NT2/D1 (cell line): Measurements from ENCODE around the gene MAST1.
"Not testable (repeated sequence)": the region's sequence is repeated elsewhere in the genome, so short reads cannot be mapped to it uniquely, and the experiment has no call there.

Experiments
- DNase-seq: peaks from one replicate; pipeline ENCODE4 v3.0.0-alpha.2; 2011; ENCODE audit warnings: low read depth, low spot score
- H3K27me3 ChIP-seq: 2 replicates; pipeline ENCODE4 v1.6.0; 2011; ENCODE audit warnings: mild to moderate bottlenecking; ENCODE audit not compliant: insufficient read length, insufficient read depth
- H3K36me3 ChIP-seq: 2 replicates; pipeline ENCODE4 v1.6.1; 2011; ENCODE audit warnings: mild to moderate bottlenecking, low read length, mixed read lengths; ENCODE audit not compliant: insufficient read depth, insufficient read length
- H3K4me1 ChIP-seq: 2 replicates; pipeline ENCODE4 v1.5.1; 2011; ENCODE audit not compliant: insufficient read depth, insufficient read length
- H3K4me3 ChIP-seq: 2 replicates; pipeline ENCODE4 v1.5.1; 2011; ENCODE audit warnings: low read depth; ENCODE audit not compliant: insufficient read length
- H3K9ac ChIP-seq: 2 replicates; pipeline ENCODE4 v1.6.0; 2011; ENCODE audit warnings: low read depth; ENCODE audit not compliant: insufficient read length
- H3K9me3 ChIP-seq: 2 replicates; pipeline ENCODE4 v1.5.1; 2011; ENCODE audit warnings: mild to moderate bottlenecking, low read length; ENCODE audit not compliant: insufficient read depth
- SUZ12 ChIP-seq: IDR thresholded peaks from 2 replicates; pipeline ENCODE4 v1.6.1; 2011; ENCODE audit not compliant: insufficient read length, insufficient read depth; ENCODE audit errors: extremely low read depth
- YY1 ChIP-seq: IDR thresholded peaks from 2 replicates; pipeline ENCODE4 v1.6.1; 2011; ENCODE audit not compliant: insufficient read length, insufficient read depth
- ZNF274 ChIP-seq: IDR thresholded peaks from 2 replicates; pipeline ENCODE4 v1.6.1; 2011; ENCODE audit warnings: mild to moderate bottlenecking, low read depth, low read length

Gene MAST1

GRCh38 chr19:12797141-12797587 is 41.2 kb upstream of the MAST1 start:
- Histone ChIP-seq H3K9me3 (no peaks in the 10 kb centered on the region), H3K4me1 (peaks cover 13% of the 10 kb centered on the region), H3K9ac (no peak overlapping the region), H3K36me3 (peaks cover 29% of the 10 kb centered on the region), H3K27me3 (peaks cover 12% of the 10 kb centered on the region), H3K4me3 (no peak overlapping the region)
- TF ChIP-seq ZNF274 = no peak
- TF ChIP-seq SUZ12 = no peak
- TF ChIP-seq YY1 = no peak
- DNase-seq = no peak

GRCh38 chr19:12797607-12798006 is 40.7 kb upstream of the MAST1 start:
- H3K4me1 ChIP-seq = peaks cover 13% of the 10 kb centered on the region
- H3K36me3 ChIP-seq = peaks cover 26% of the 10 kb centered on the region
- not testable (repeated sequence) for H3K4me3 ChIP-seq, H3K9me3 ChIP-seq, H3K9ac ChIP-seq, DNase-seq
- peaks cover 12% of the 10 kb centered on the region for H3K27me3 ChIP-seq

DNA sequence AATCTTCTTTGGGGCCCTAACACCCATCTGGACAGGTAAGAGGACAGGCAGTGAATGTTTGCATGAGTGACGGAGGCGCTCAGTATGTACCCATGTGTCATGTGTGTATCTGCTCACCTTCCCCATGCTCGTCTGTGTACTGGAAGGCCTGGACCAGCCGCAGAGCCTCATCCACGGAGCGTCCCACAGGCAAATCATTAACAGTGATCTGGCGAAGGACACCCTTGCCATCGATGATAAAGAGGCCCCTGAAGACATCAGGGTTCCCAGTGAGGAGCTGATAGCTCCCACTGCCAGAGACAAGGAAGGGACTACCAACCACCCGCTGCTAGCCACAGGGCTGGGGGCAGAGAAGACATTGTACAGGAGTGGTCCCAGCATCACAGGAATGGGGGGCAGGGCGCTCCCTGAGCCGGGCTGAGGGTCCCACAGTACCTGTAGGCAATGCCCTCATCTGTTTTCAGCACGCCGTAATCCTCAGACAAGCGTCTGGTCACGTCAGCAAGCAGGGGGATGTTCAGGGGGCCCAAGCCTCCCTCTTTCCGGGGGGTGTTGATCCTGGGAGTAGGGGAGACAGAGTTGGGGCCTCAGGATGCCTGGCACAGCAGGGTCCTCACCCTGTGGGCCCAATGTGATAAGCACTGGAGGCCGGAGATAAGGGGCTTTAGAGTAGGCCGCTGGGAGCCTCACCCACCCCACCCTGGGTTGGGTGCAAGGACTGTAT is 38.4 kb upstream of the MAST1 start:
- Histone ChIP-seq H3K4me3 (no peak overlapping the region), H3K4me1 (peaks cover 10% of the 10 kb centered on the region), H3K9ac (peak overlapping the region; percentile 100), H3K36me3 (peaks cover 26% of the 10 kb centered on the region), H3K9me3 (no peaks in the 10 kb centered on the region), H3K27me3 (peaks cover 18% of the 10 kb centered on the region)
- no peak for DNase-seq
- no peak for TF ChIP-seq ZNF274
- no peak for TF ChIP-seq YY1
- TF ChIP-seq SUZ12 = no peak

- H3K4me3 ChIP-seq = peak overlapping the region; percentile 100
- no peak for DNase-seq
- H3K4me1 ChIP-seq = peaks cover 10% of the 10 kb centered on the region
- peaks cover 18% of the 10 kb centered on the region for H3K27me3 ChIP-seq
- H3K9ac ChIP-seq = peak overlapping the region; percentile 100
- peaks cover 26% of the 10 kb centered on the region for H3K36me3 ChIP-seq
- TF ChIP-seq ZNF274 (no peak), YY1 (no peak), SUZ12 (no peak)
- no peaks in the 10 kb centered on the region for H3K9me3 ChIP-seq
Observed at GRCh38 chr19:12800466-12800770, 37.9 kb upstream of the MAST1 start.

GRCh38 chr19:12800923-12801465 is 37.3 kb upstream of the MAST1 start:
- peak overlapping the region; percentile 100 for H3K9ac ChIP-seq
- H3K4me3 ChIP-seq = peak overlapping the region; percentile 100
- peaks cover 26% of the 10 kb centered on the region for H3K36me3 ChIP-seq
- H3K27me3 ChIP-seq = peaks cover 18% of the 10 kb centered on the region
- no peaks in the 10 kb centered on the region for H3K9me3 ChIP-seq
- no peak for TF ChIP-seq ZNF274
- no peak for TF ChIP-seq YY1
- no peak for TF ChIP-seq SUZ12
- DNase-seq = no peak
- peaks cover 7% of the 10 kb centered on the region for H3K4me1 ChIP-seq

- Histone ChIP-seq H3K27me3 (peaks cover 18% of the 10 kb centered on the region), H3K4me3 (peak within 1 kb of the TSS; percentile 100), H3K9ac (peak within 1 kb of the TSS; percentile 100), H3K36me3 (peaks cover 26% of the 10 kb centered on the region), H3K9me3 (no peaks in the 10 kb centered on the region), H3K4me1 (peaks cover 7% of the 10 kb centered on the region)
- no peak for DNase-seq
- no peak for TF ChIP-seq SUZ12
- TF ChIP-seq YY1 = no peak
- TF ChIP-seq ZNF274 = no peak
Observed at GRCh38 chr19:12801466-12802266, 36.6 kb upstream of the MAST1 start, which contains the start of the genes PRDX2 and THSD8. Gene PRDX2, minus strand, starts transcription at chr19:12801800. Its CDS starts 539 bp downstream, at chr19:12801261. Gene THSD8, plus strand, starts transcription at chr19:12802069. Its CDS starts 3 bp downstream, at chr19:12802072.

GRCh38 chr19:12802267-12803106 is 35.8 kb upstream of the MAST1 start:
- no peak for DNase-seq
- peak overlapping the region; percentile 100 for H3K4me3 ChIP-seq
- peak overlapping the region; percentile 44 for H3K9ac ChIP-seq
- no peaks in the 10 kb centered on the region for H3K9me3 ChIP-seq
- peaks cover 18% of the 10 kb centered on the region for H3K27me3 ChIP-seq
- no peak for TF ChIP-seq YY1
- no peak for TF ChIP-seq SUZ12
- TF ChIP-seq ZNF274 = no peak
- peaks cover 25% of the 10 kb centered on the region for H3K36me3 ChIP-seq
- peaks cover 7% of the 10 kb centered on the region for H3K4me1 ChIP-seq
